Loucy (cell line): ENCODE measurements around the gene SGK1.
"Not testable (repeated sequence)": the region's sequence is repeated elsewhere in the genome, so short reads cannot be mapped to it uniquely, and the experiment has no call there.

ENCODE experiments used
- H2AFZ ChIP-seq: fragments of 200-600 bp; sonication (generic); 2 replicates; pipeline ENCODE4 v1.6.0; 2016; ENCODE audit warnings: antibody characterized with exemption, mild to moderate bottlenecking, low read length, moderate library complexity
- H3F3A ChIP-seq: fragments of 200-600 bp; 2 replicates; pipeline ENCODE4 v1.6.0; 2016; ENCODE audit warnings: antibody characterized with exemption, low read depth, mild to moderate bottlenecking
- H3K27me3 ChIP-seq: fragments of 200-600 bp; sonication (generic); 2 replicates; pipeline ENCODE4 v1.6.1; 2014; ENCODE audit warnings: low read length, mild to moderate bottlenecking; ENCODE audit not compliant: insufficient read depth, poor library complexity, severe bottlenecking
- H3K36me3 ChIP-seq: fragments of 200-600 bp; sonication (generic); 2 replicates; pipeline ENCODE4 v1.6.1; 2016; ENCODE audit warnings: low read length; ENCODE audit not compliant: insufficient read depth
- H3K4me1 ChIP-seq: fragments of 200-600 bp; sonication (generic); 2 replicates; pipeline ENCODE4 v1.5.1; 2014; ENCODE audit warnings: low read length, mild to moderate bottlenecking; ENCODE audit not compliant: insufficient read depth, poor library complexity, severe bottlenecking
- H3K4me2 ChIP-seq: fragments of 200-600 bp; sonication (generic); 2 replicates; pipeline ENCODE4 v1.6.0; 2014; ENCODE audit warnings: antibody characterized with exemption, low read length, low read depth, mild to moderate bottlenecking; ENCODE audit not compliant: poor library complexity, severe bottlenecking
- H3K4me3 ChIP-seq: fragments of 200-600 bp; sonication (generic); 2 replicates; pipeline ENCODE4 v1.5.1; 2014; ENCODE audit warnings: low read length, mild to moderate bottlenecking, mixed read lengths; ENCODE audit not compliant: poor library complexity, severe bottlenecking
- H3K79me2 ChIP-seq: fragments of 200-600 bp; sonication (generic); 2 replicates; pipeline ENCODE4 v1.6.1; 2014; ENCODE audit warnings: low read length; ENCODE audit not compliant: insufficient read depth
- H3K9ac ChIP-seq: fragments of 200-600 bp; sonication (generic); 2 replicates; pipeline ENCODE4 v1.6.0; 2014; ENCODE audit warnings: mild to moderate bottlenecking, low read depth, low read length, moderate library complexity; ENCODE audit not compliant: poor library complexity, severe bottlenecking
- H3K9me2 ChIP-seq: fragments of 200-600 bp; sonication (generic); replicated peaks from 2 replicates; pipeline ENCODE4 v1.6.1; 2016; ENCODE audit warnings: low read depth, low read length, mixed read lengths
- H3K9me3 ChIP-seq: fragments of 200-600 bp; sonication (generic); 2 replicates; pipeline ENCODE4 v1.6.1; 2014; ENCODE audit warnings: mild to moderate bottlenecking, antibody characterized with exemption, low read length, low read depth; ENCODE audit not compliant: insufficient read depth
- H4K20me1 ChIP-seq: fragments of 200-600 bp; sonication (generic); 2 replicates; pipeline ENCODE4 v1.6.0; 2014; ENCODE audit warnings: antibody characterized with exemption, low read length, mild to moderate bottlenecking; ENCODE audit not compliant: insufficient read depth, poor library complexity, severe bottlenecking
- CTCF ChIP-seq: fragments of 200-600 bp; sonication (generic); conservative IDR thresholded peaks from 2 replicates; pipeline ENCODE4 v1.5.1; 2014; ENCODE audit warnings: mild to moderate bottlenecking, antibody characterized with exemption, low read length
- EZH2phosphoT487 ChIP-seq: fragments of 200-600 bp; IDR thresholded peaks from 2 replicates; pipeline ENCODE4 v1.6.1; 2018; ENCODE audit warnings: antibody characterized with exemption, mild to moderate bottlenecking, moderate library complexity, borderline replicate concordance

The SGK1 gene

GRCh38 chr6:134322216-134322615 lies 4.3 kb upstream of the SGK1 start:
- H3K4me1 ChIP-seq = no peaks in the 10 kb centered on the region
- H4K20me1 ChIP-seq = no peaks in the 10 kb centered on the region
- H3F3A ChIP-seq = no peaks in the 10 kb centered on the region
- no peaks in the 10 kb centered on the region for H3K36me3 ChIP-seq
- H3K4me3 ChIP-seq = no peak overlapping the region
- H3K79me2 ChIP-seq = no peaks in the 10 kb centered on the region
- H3K9ac ChIP-seq = no peak overlapping the region
- TF ChIP-seq CTCF (no peak), EZH2phosphoT487 (no peak)
- no peaks in the 10 kb centered on the region for H3K9me3 ChIP-seq
- no peak overlapping the region for H2AFZ ChIP-seq
- H3K27me3 ChIP-seq = no peaks in the 10 kb centered on the region
- H3K4me2 ChIP-seq = no peak overlapping the region
- no peaks in the 10 kb centered on the region for H3K9me2 ChIP-seq

GRCh38 chr6:134321246-134321645 lies 3.3 kb upstream of the SGK1 start:
- H3K9me3 ChIP-seq = no peaks in the 10 kb centered on the region

GRCh38 chr6:134319686-134320085 lies 1.8 kb upstream of the SGK1 start:
- H3F3A ChIP-seq, H3K36me3 ChIP-seq, H3K4me2 ChIP-seq: not testable (repeated sequence)

More at GRCh38 chr6:134321246-134321645, 3.3 kb upstream of the SGK1 start:
- Histone ChIP-seq H2AFZ (no peak overlapping the region), H3K9me2 (no peaks in the 10 kb centered on the region), H3K36me3 (no peaks in the 10 kb centered on the region), H3K9ac (no peak overlapping the region), H3K27me3 (no peaks in the 10 kb centered on the region), H3K4me3 (no peak overlapping the region), H3K79me2 (no peaks in the 10 kb centered on the region), H4K20me1 (no peaks in the 10 kb centered on the region), H3F3A (no peaks in the 10 kb centered on the region), H3K4me1 (no peaks in the 10 kb centered on the region), H3K4me2 (no peak overlapping the region)
- TF ChIP-seq CTCF = no peak
- no peak for TF ChIP-seq EZH2phosphoT487

GRCh38 chr6:134318974-134319281 lies 1.0 kb upstream of the SGK1 start:
- H3K36me3 ChIP-seq = no peaks in the 10 kb centered on the region
- H3K9me2 ChIP-seq = no peaks in the 10 kb centered on the region
- no peak overlapping the region for H3K9ac ChIP-seq
- no peaks in the 10 kb centered on the region for H3K9me3 ChIP-seq
- TF ChIP-seq CTCF (no peak), EZH2phosphoT487 (no peak)
- no peak overlapping the region for H3K4me3 ChIP-seq
- no peaks in the 10 kb centered on the region for H3K4me1 ChIP-seq
- H2AFZ ChIP-seq = no peak overlapping the region
- H3F3A ChIP-seq = no peaks in the 10 kb centered on the region
- no peaks in the 10 kb centered on the region for H3K27me3 ChIP-seq
- no peak overlapping the region for H3K4me2 ChIP-seq
- no peaks in the 10 kb centered on the region for H4K20me1 ChIP-seq
- no peaks in the 10 kb centered on the region for H3K79me2 ChIP-seq

More at GRCh38 chr6:134319686-134320085, 1.8 kb upstream of the SGK1 start:
- not testable (repeated sequence) for H3K4me3 ChIP-seq, H4K20me1 ChIP-seq, H2AFZ ChIP-seq, H3K79me2 ChIP-seq, H3K9me3 ChIP-seq, H3K27me3 ChIP-seq, H3K9ac ChIP-seq, H3K4me1 ChIP-seq, H3K9me2 ChIP-seq
